Keratinocyte (primary cell): ENCODE measurements around the gene MACROH2A2.

Experiments
- EZH2 ChIP-seq: IDR thresholded peaks from one replicate; pipeline ENCODE4 v1.6.1; 2012; ENCODE audit warnings: inconsistent platforms, mild to moderate bottlenecking, low read length, moderate library complexity
- TF ChIP-seq, protein P1 (sequence below), 3 experiments: IDR thresholded peaks in 1 of 3; conservative IDR thresholded peaks in 1 of 3; optimal IDR thresholded peaks in 1 of 3; 2 replicates in 2 of 3; 3 replicates in 1 of 3; pipeline versions ENCODE3 to v1.5.1; 2011; ENCODE audit warnings: low read length in 3 of 3, mild to moderate bottlenecking in 3 of 3, moderate library complexity in 2 of 3, control low read depth in 1 of 3, inconsistent platforms in 1 of 3; ENCODE audit not compliant: insufficient read depth in 2 of 3; ENCODE audit errors: extremely low read depth in 1 of 3

DNA sequence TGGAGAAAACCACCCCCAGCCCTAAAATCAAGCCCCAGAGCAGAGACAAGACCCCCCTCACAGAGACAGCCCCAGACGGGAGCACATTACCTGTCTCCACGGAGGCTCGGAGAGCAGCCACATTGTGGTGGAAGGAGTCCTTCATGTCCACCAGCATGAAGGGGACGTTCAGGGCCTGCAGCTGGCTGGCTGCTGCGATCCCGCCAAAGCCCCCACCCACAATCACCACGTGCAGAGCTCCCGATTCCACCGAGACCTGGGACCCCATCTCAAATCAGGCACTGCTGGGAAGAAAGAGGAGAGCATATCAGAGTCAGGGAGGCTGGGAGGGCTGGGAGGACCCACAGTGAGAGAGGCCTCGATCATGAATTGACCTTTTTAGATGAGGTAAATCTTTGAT is 71.2 kb downstream of the MACROH2A2 start:
- TF ChIP-seq, protein P1, sequence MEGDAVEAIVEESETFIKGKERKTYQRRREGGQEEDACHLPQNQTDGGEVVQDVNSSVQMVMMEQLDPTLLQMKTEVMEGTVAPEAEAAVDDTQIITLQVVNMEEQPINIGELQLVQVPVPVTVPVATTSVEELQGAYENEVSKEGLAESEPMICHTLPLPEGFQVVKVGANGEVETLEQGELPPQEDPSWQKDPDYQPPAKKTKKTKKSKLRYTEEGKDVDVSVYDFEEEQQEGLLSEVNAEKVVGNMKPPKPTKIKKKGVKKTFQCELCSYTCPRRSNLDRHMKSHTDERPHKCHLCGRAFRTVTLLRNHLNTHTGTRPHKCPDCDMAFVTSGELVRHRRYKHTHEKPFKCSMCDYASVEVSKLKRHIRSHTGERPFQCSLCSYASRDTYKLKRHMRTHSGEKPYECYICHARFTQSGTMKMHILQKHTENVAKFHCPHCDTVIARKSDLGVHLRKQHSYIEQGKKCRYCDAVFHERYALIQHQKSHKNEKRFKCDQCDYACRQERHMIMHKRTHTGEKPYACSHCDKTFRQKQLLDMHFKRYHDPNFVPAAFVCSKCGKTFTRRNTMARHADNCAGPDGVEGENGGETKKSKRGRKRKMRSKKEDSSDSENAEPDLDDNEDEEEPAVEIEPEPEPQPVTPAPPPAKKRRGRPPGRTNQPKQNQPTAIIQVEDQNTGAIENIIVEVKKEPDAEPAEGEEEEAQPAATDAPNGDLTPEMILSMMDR (optimal IDR thresholded peaks at IDR 0.05 in 1 of 3, IDR thresholded peaks at IDR 0.05 in 1 of 3, conservative IDR thresholded peaks at IDR 0.05 in 1 of 3; ENCODE audit: extremely low read depth in 1 of 3, insufficient read depth in 2 of 3, low read length in 3 of 3) = no peak
- no peak for TF ChIP-seq EZH2
